ENCODE measurements around the gene NACC2. TPM values are rescaled to one million over a fixed set of nuclear protein-coding genes. Genes with fewer than 3 reads are reported as not detected.
"Not testable (repeated sequence)": the region's sequence is repeated elsewhere in the genome, so short reads cannot be mapped to it uniquely, and the experiment has no call there.

Gene NACC2
- total RNA-seq, 1 experiment from 2014 or later = 24.8 TPM

GRCh38 chr9:135968083-135968476 lies 127.0 kb downstream of the NACC2 start:
- Mint-ChIP-seq H3K36me3 (ENCODE audit: insufficient read depth, unreplicated experiment) (peaks cover 4% of the 10 kb centered on the region), H3K27ac (ENCODE audit: unreplicated experiment) (no peak overlapping the region), H3K9me3 (ENCODE audit: low read depth, unreplicated experiment) (no peaks in the 10 kb centered on the region), H3K4me1 (ENCODE audit: low read depth, unreplicated experiment) (peaks cover 2% of the 10 kb centered on the region), H3K4me3 (ENCODE audit: low read depth, unreplicated experiment) (no peak overlapping the region), H3K27me3 (ENCODE audit: unreplicated experiment) (peaks cover 40% of the 10 kb centered on the region)
- intact Hi-C loops (cut with micrococcal nuclease; ENCODE audit: unreplicated experiment) = loop anchor here (10.0 kb wide), 1 partner anchor 87 kb away; no protein-coding TSS in a partner anchor
- TF ChIP-seq CTCF (IDR thresholded peaks at IDR 0.05; ENCODE audit: unreplicated experiment) = no peak
- no TSS peak for BruUV-seq (replicated peaks)
- no peak for DNase-seq
- CTCF ChIA-PET = interaction anchor here (0.9 to 1.5 kb wide), 3 partner anchors 153 to 171 kb away, joined by 3 to 9 read pairs (median 3); no protein-coding TSS in a partner anchor

- not testable (repeated sequence) for DNase-seq; H3K9me3 Mint-ChIP-seq (ENCODE audit: low read depth, unreplicated experiment); H3K4me3 Mint-ChIP-seq (ENCODE audit: low read depth, unreplicated experiment); H3K27ac Mint-ChIP-seq (ENCODE audit: unreplicated experiment); H3K36me3 Mint-ChIP-seq (ENCODE audit: insufficient read depth, unreplicated experiment); BruUV-seq (replicated peaks)
- Mint-ChIP-seq H3K27me3 (ENCODE audit: unreplicated experiment) (peaks cover 46% of the 10 kb centered on the region), H3K4me1 (ENCODE audit: low read depth, unreplicated experiment) (peaks cover 14% of the 10 kb centered on the region)
- CTCF ChIA-PET = interaction anchor here (1.2 to 1.5 kb wide), 2 partner anchors 155 to 172 kb away, joined by 3 to 9 read pairs; no protein-coding TSS in a partner anchor
- intact Hi-C loops (cut with micrococcal nuclease; ENCODE audit: unreplicated experiment) = loop anchor here (2.0 to 10.0 kb wide), 2 partner anchors 88 to 156 kb away; no protein-coding TSS in a partner anchor
Measured at GRCh38 chr9:135966916-135967260, 128.2 kb downstream of the NACC2 start.

GRCh38 chr9:135965124-135965756 lies 129.8 kb downstream of the NACC2 start:
- H3K36me3 Mint-ChIP-seq (ENCODE audit: insufficient read depth, unreplicated experiment) = peaks cover 11% of the 10 kb centered on the region
- no TSS peak for BruUV-seq (replicated peaks)
- CTCF ChIA-PET = no interaction called here
- no peak overlapping the region for H3K27ac Mint-ChIP-seq (ENCODE audit: unreplicated experiment)
- peaks cover 19% of the 10 kb centered on the region for H3K4me1 Mint-ChIP-seq (ENCODE audit: low read depth, unreplicated experiment)
- no peaks in the 10 kb centered on the region for H3K9me3 Mint-ChIP-seq (ENCODE audit: low read depth, unreplicated experiment)
- no peak for DNase-seq
- H3K4me3 Mint-ChIP-seq (ENCODE audit: low read depth, unreplicated experiment) = no peak overlapping the region
- TF ChIP-seq CTCF (IDR thresholded peaks at IDR 0.05; ENCODE audit: unreplicated experiment) = no peak
- peaks cover 37% of the 10 kb centered on the region for H3K27me3 Mint-ChIP-seq (ENCODE audit: unreplicated experiment)
- intact Hi-C loops (cut with micrococcal nuclease; ENCODE audit: unreplicated experiment) = loop anchor here (10.0 kb wide), 1 partner anchor 90 kb away; no protein-coding TSS in a partner anchor

GRCh38 chr9:135963938-135964337 lies 131.2 kb downstream of the NACC2 start:
- H3K4me3 Mint-ChIP-seq (ENCODE audit: low read depth, unreplicated experiment) = no peak overlapping the region
- H3K4me1 Mint-ChIP-seq (ENCODE audit: low read depth, unreplicated experiment) = peaks cover 19% of the 10 kb centered on the region
- no TSS peak for BruUV-seq (replicated peaks)
- peaks cover 16% of the 10 kb centered on the region for H3K36me3 Mint-ChIP-seq (ENCODE audit: insufficient read depth, unreplicated experiment)
- H3K9me3 Mint-ChIP-seq (ENCODE audit: low read depth, unreplicated experiment) = no peaks in the 10 kb centered on the region
- H3K27me3 Mint-ChIP-seq (ENCODE audit: unreplicated experiment) = peaks cover 30% of the 10 kb centered on the region
- TF ChIP-seq CTCF (IDR thresholded peaks at IDR 0.05; ENCODE audit: unreplicated experiment) = no peak
- no peak for DNase-seq
- intact Hi-C loops (cut with micrococcal nuclease; ENCODE audit: unreplicated experiment) = loop anchor here (10.0 kb wide), 1 partner anchor 91 kb away; no protein-coding TSS in a partner anchor
- H3K27ac Mint-ChIP-seq (ENCODE audit: unreplicated experiment) = no peak overlapping the region
- CTCF ChIA-PET = no interaction called here

GRCh38 chr9:135963338-135963737 lies 131.8 kb downstream of the NACC2 start:
- peaks cover 19% of the 10 kb centered on the region for H3K4me1 Mint-ChIP-seq (ENCODE audit: low read depth, unreplicated experiment)
- H3K4me3 Mint-ChIP-seq (ENCODE audit: low read depth, unreplicated experiment) = no peak overlapping the region
- H3K36me3 Mint-ChIP-seq (ENCODE audit: insufficient read depth, unreplicated experiment) = peaks cover 16% of the 10 kb centered on the region
- no peak for TF ChIP-seq CTCF (IDR thresholded peaks at IDR 0.05; ENCODE audit: unreplicated experiment)
- H3K27me3 Mint-ChIP-seq (ENCODE audit: unreplicated experiment) = peaks cover 24% of the 10 kb centered on the region
- intact Hi-C loops (cut with micrococcal nuclease; ENCODE audit: unreplicated experiment) = loop anchor here (10.0 kb wide), 1 partner anchor 91 kb away; no protein-coding TSS in a partner anchor
- H3K27ac Mint-ChIP-seq (ENCODE audit: unreplicated experiment) = no peak overlapping the region
- CTCF ChIA-PET = no interaction called here
- no peaks in the 10 kb centered on the region for H3K9me3 Mint-ChIP-seq (ENCODE audit: low read depth, unreplicated experiment)
- DNase-seq = no peak
- BruUV-seq (replicated peaks) = no TSS peak

Measured in Calu3 (cell line).